Measurements from ENCODE around the gene YBX1.
A peak's percentile ranks its signal among the peaks of the same experiment; 100 is the strongest.
"Not testable (repeated sequence)": the region's sequence is repeated elsewhere in the genome, so short reads cannot be mapped to it uniquely, and the experiment has no call there.

YBX1 gene

GRCh38 chr1:42721926-42722325 is 39.7 kb downstream of the YBX1 start (continued):
- no peak for TF ChIP-seq ZNF280D (tag by site-specific recombination; IDR thresholded peaks at IDR 0.05)
- TF ChIP-seq ZNF645 (tag by site-specific recombination; IDR thresholded peaks at IDR 0.05), result no peak
- TF ChIP-seq ZBTB44 (tag by site-specific recombination; IDR thresholded peaks at IDR 0.05), result no peak
- TF ChIP-seq PRDM6 (tag by site-specific recombination; IDR thresholded peaks at IDR 0.05), result peak; percentile 32; the same call in 1 of the 2 replicates
- TF ChIP-seq ZNF600 (tag by site-specific recombination; IDR thresholded peaks at IDR 0.05), result no peak
- TF ChIP-seq ZNF473 (tag by site-specific recombination; IDR thresholded peaks at IDR 0.05), result no peak
- TF ChIP-seq ZNF571 (tag by site-specific recombination; IDR thresholded peaks at IDR 0.05), result no peak
- TF ChIP-seq KLF17 (tag by site-specific recombination; IDR thresholded peaks at IDR 0.05), result no peak
- TF ChIP-seq ZNF707 (tag by site-specific recombination; IDR thresholded peaks at IDR 0.05), result no peak
- no peak for TF ChIP-seq IKZF3 (tag by site-specific recombination; IDR thresholded peaks at IDR 0.05)
- no peak for TF ChIP-seq ZNF202 (tag by site-specific recombination; IDR thresholded peaks at IDR 0.05; ENCODE audit: borderline replicate concordance)
- 0 out of 2 replicates have a peak, but pooled peaks have one; percentile 59 for TF ChIP-seq ZNF362 (tag by site-specific recombination; IDR thresholded peaks at IDR 0.05)
- TF ChIP-seq ZSCAN18 (tag by site-specific recombination; IDR thresholded peaks at IDR 0.05), result no peak
- TF ChIP-seq OSR2 (tag by site-specific recombination; IDR thresholded peaks at IDR 0.05), result no peak
- TF ChIP-seq KLF8 (tag by site-specific recombination; IDR thresholded peaks at IDR 0.05), result no peak

GRCh38 chr1:42722403-42722802 is 40.2 kb downstream of the YBX1 start:
- TF ChIP-seq ZNF558 (tag by site-specific recombination; IDR thresholded peaks at IDR 0.05), result peak; percentile 98
- H3K27ac ChIP-seq (ENCODE audit: extremely low read depth, low read depth, low read length); H3K4me1 ChIP-seq (ENCODE audit: control insufficient read depth, insufficient read depth, low read length); H3K4me3 ChIP-seq (ENCODE audit: low read depth, low read length); CTCF ChIA-PET; H3K9me3 ChIP-seq (ENCODE audit: control insufficient read depth, insufficient read depth, low read depth, low read length): not testable (repeated sequence)
- POLR2A ChIA-PET, result interaction anchor here (0.7 to 1.6 kb wide), 3 partner anchors 39 to 1270 kb away, joined by 3 to 7 read pairs (median 4); partner anchors contain the start of genes C1orf50 and P3H1
- H3K36me3 ChIP-seq (ENCODE audit: control insufficient read depth in 2 of 2, insufficient read depth in 1 of 2, low read length in 2 of 2), result peaks cover 0 to 13% of the 10 kb centered on the region in 2 experiments; a peak in 1 of 3 replicates

Measured in HEK293 (cell line).